Caco-2 (cell line): ENCODE data around the gene MDH1. TPM values are rescaled to one million over a fixed set of nuclear protein-coding genes. Genes with fewer than 3 reads are reported as not detected.

Source experiments
- BruUV-seq: library from RNA; stranded (reverse); fragments of 400-500 nt; replicated peaks from 2 replicates; lab custom pipeline; 2021; lab: Mats Ljungman, UMichigan
- CTCF ChIA-PET: fragments of 300-600 bp; sonication (Branson Sonifier 250); formaldehyde crosslinking; loops from one replicate; lab custom pipeline; 2022; ENCODE audit warnings: antibody characterized with exemption; lab: Charles Lee
- POLR2A ChIA-PET: fragments of 300-600 bp; sonication (Branson Sonifier 250); formaldehyde crosslinking; loops from one replicate; lab custom pipeline; 2022; ENCODE audit warnings: antibody characterized with exemption; lab: Charles Lee
- DNase-seq, 2 experiments: peaks; one replicate each; pipeline versions ENCODE4 v3.0.0 to v3.0.0-alpha.2; 2020 to 2022
- H3K27me3 ChIP-seq: replicated peaks from 2 replicates; pipeline ENCODE4 v1.6.0; 2011; ENCODE audit warnings: low read length; ENCODE audit not compliant: control insufficient read depth, insufficient read depth
- H3K36me3 ChIP-seq: 2 replicates; pipeline ENCODE4 v1.5.1; 2011; ENCODE audit warnings: low read length; ENCODE audit not compliant: control insufficient read depth, insufficient read depth
- H3K4me1 ChIP-seq: fragments of 250-450 bp; sonication (Bioruptor Pico); 2 replicates; pipeline ENCODE4 v1.5.1; 2020; ENCODE audit warnings: mild to moderate bottlenecking
- H3K4me3 ChIP-seq: 2 replicates; pipeline ENCODE4 v1.5.1; 2011; ENCODE audit warnings: low read depth, mild to moderate bottlenecking, control low read depth, low read length
- H3K9me3 ChIP-seq: fragments of 250-450 bp; sonication (Bioruptor Pico); 2 replicates; pipeline ENCODE4 v1.5.1; 2020; ENCODE audit warnings: mild to moderate bottlenecking, moderate library complexity
- H3K27ac Mint-ChIP-seq: one replicate; pipeline ENCODE4 v1.8.0; 2022; ENCODE audit warnings: mixed read lengths; ENCODE audit not compliant: unreplicated experiment
- H3K27me3 Mint-ChIP-seq: one replicate; pipeline ENCODE4 v1.8.0; 2022; ENCODE audit warnings: mixed read lengths; ENCODE audit not compliant: insufficient read depth, unreplicated experiment
- H3K36me3 Mint-ChIP-seq: one replicate; pipeline ENCODE4 v1.8.0; 2022; ENCODE audit warnings: mild to moderate bottlenecking, mixed read lengths; ENCODE audit not compliant: insufficient read depth, unreplicated experiment
- H3K4me1 Mint-ChIP-seq: one replicate; pipeline ENCODE4 v1.8.0; 2022; ENCODE audit warnings: low read depth, mixed read lengths; ENCODE audit not compliant: unreplicated experiment
- H3K4me3 Mint-ChIP-seq: one replicate; pipeline ENCODE4 v1.8.0; 2022; ENCODE audit warnings: mild to moderate bottlenecking, moderate library complexity, mixed read lengths; ENCODE audit not compliant: unreplicated experiment
- H3K9me3 Mint-ChIP-seq: one replicate; pipeline ENCODE4 v1.8.0; 2022; ENCODE audit warnings: mixed read lengths; ENCODE audit not compliant: unreplicated experiment
- CTCF ChIP-seq, 2 experiments: fragments of 200-600 bp in 1 of 2; IDR thresholded peaks; 1 replicate in 1 of 2; 2 replicates in 1 of 2; pipeline versions ENCODE4 v1.5.1 to v1.8.0; 2011 to 2022; ENCODE audit warnings: antibody characterized with exemption in 1 of 2, control low read depth in 1 of 2, inconsistent platforms in 1 of 2, low read depth in 1 of 2, low read length in 1 of 2, mild to moderate bottlenecking in 1 of 2, moderate library complexity in 1 of 2; ENCODE audit not compliant: insufficient read depth in 1 of 2, severe bottlenecking in 1 of 2, unreplicated experiment in 1 of 2
- intact Hi-C: fragments of 100-400 bp; cut with micrococcal nuclease; formaldehyde crosslinking; loops from one replicate; pipeline ENCODE4 v1.10.0; 2022; ENCODE audit not compliant: unreplicated experiment
- total RNA-seq: library from RNA; stranded (reverse); gene quantifications from 2 replicates; pipeline ENCODE4 v1.2.3, GENCODE V29; 2022

MDH1 gene
- total RNA-seq, 1 experiment from 2014 or later: 159 TPM

GRCh38 chr2:63590626-63591408, 2.1 kb downstream of the MDH1 start:
- peaks cover 16% of the 10 kb centered on the region; the same call in 1 of the 2 replicates for H3K4me1 ChIP-seq

GRCh38 chr2:63591566-63592175, 2.9 kb downstream of the MDH1 start:
- no peaks in the 10 kb centered on the region for H3K9me3 ChIP-seq
- no peak for TF ChIP-seq CTCF (IDR thresholded peaks at IDR 0.05; ENCODE audit: insufficient read depth in 1 of 2, low read depth in 1 of 2, low read length in 1 of 2, severe bottlenecking in 1 of 2, unreplicated experiment in 1 of 2)
- no peaks in the 10 kb centered on the region for H3K9me3 Mint-ChIP-seq
- H3K27ac Mint-ChIP-seq: no peak overlapping the region
- no peak overlapping the region for H3K4me3 Mint-ChIP-seq
- BruUV-seq: no TSS peak
- H3K27me3 Mint-ChIP-seq: no peaks in the 10 kb centered on the region
- H3K4me1 ChIP-seq: peaks cover 23% of the 10 kb centered on the region
- no peaks in the 10 kb centered on the region for H3K27me3 ChIP-seq
- POLR2A ChIA-PET: no interaction called here
- no peak overlapping the region for H3K4me3 ChIP-seq
- peaks cover 50% of the 10 kb centered on the region for H3K36me3 Mint-ChIP-seq
- 0 out of 2 replicates have a peak, but pooled peaks cover 2% of the 10 kb centered on the region for H3K36me3 ChIP-seq
- peaks cover 14% of the 10 kb centered on the region for H3K4me1 Mint-ChIP-seq
- CTCF ChIA-PET: no interaction called here
- intact Hi-C loops: no loop called here
- no peak for DNase-seq

More at GRCh38 chr2:63590626-63591408, 2.1 kb downstream of the MDH1 start:
- no peak for DNase-seq
- Histone ChIP-seq H3K9me3 (no peaks in the 10 kb centered on the region), H3K27me3 (no peaks in the 10 kb centered on the region), H3K4me3 (no peak overlapping the region), H3K36me3 (0 out of 2 replicates have a peak, but pooled peaks cover 2% of the 10 kb centered on the region)
- BruUV-seq: no TSS peak
- no peak for TF ChIP-seq CTCF (IDR thresholded peaks at IDR 0.05; ENCODE audit: insufficient read depth in 1 of 2, low read depth in 1 of 2, low read length in 1 of 2, severe bottlenecking in 1 of 2, unreplicated experiment in 1 of 2)
- no peaks in the 10 kb centered on the region for H3K9me3 Mint-ChIP-seq
- ChIA-PET POLR2A (no interaction called here), CTCF (no interaction called here)
- H3K27ac Mint-ChIP-seq: no peak overlapping the region
- H3K4me3 Mint-ChIP-seq: peak overlapping the region; percentile 92
- peaks cover 41% of the 10 kb centered on the region for H3K36me3 Mint-ChIP-seq
- intact Hi-C loops: no loop called here
- H3K4me1 Mint-ChIP-seq: peaks cover 16% of the 10 kb centered on the region
- H3K27me3 Mint-ChIP-seq: no peaks in the 10 kb centered on the region

GRCh38 chr2:63594660-63595059, 5.9 kb downstream of the MDH1 start:
- peaks cover 50% of the 10 kb centered on the region for H3K36me3 Mint-ChIP-seq
- Histone ChIP-seq H3K36me3 (0 out of 2 replicates have a peak, but pooled peaks cover 2% of the 10 kb centered on the region), H3K27me3 (no peaks in the 10 kb centered on the region), H3K4me1 (peaks cover 23% of the 10 kb centered on the region), H3K4me3 (no peak overlapping the region), H3K9me3 (no peaks in the 10 kb centered on the region)
- no peaks in the 10 kb centered on the region for H3K27me3 Mint-ChIP-seq
- intact Hi-C loops: no loop called here
- no peak overlapping the region for H3K27ac Mint-ChIP-seq
- peaks cover 6% of the 10 kb centered on the region for H3K4me1 Mint-ChIP-seq
- no peak for DNase-seq
- H3K4me3 Mint-ChIP-seq: no peak overlapping the region
- no peaks in the 10 kb centered on the region for H3K9me3 Mint-ChIP-seq
- POLR2A ChIA-PET: no interaction called here
- no TSS peak for BruUV-seq
- CTCF ChIA-PET: no interaction called here
- TF ChIP-seq CTCF (IDR thresholded peaks at IDR 0.05; ENCODE audit: insufficient read depth in 1 of 2, low read depth in 1 of 2, low read length in 1 of 2, severe bottlenecking in 1 of 2, unreplicated experiment in 1 of 2): no peak
